Inflammatory macrophage treated with lipopolysaccharide for 4 hours (primary cell): ENCODE data around the gene C9orf72.
A peak's percentile ranks its signal among the peaks of the same experiment; 100 is the strongest.

ENCODE experiments used
- DNase-seq: peaks from one replicate; pipeline ENCODE4 v3.0.0-alpha.2; 2020

The C9orf72 gene

GRCh38 chr9:27537756-27538155 lies 35.5 kb downstream of the C9orf72 start:
- DNase-seq = no peak

DNA sequence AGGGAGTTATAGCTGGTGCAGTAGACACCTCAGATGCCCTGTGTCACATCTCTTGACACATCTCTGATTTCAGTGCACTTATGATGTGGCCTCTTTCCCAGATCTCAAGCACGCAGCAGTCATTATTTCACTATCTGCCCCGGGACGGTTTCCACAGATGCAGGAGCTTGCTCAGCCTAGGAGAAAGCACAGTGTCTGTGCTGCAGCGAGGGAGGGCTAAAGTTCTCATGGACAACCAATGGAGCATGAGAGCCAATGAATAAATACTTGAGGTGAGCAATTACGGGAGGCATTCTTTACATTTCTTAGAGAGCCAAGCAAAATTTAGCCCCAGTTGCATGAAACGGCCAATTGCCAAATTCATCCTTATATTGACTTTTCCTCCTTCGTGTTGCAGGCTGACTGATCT lies 36.2 kb downstream of the C9orf72 start:
- no peak for DNase-seq

DNA sequence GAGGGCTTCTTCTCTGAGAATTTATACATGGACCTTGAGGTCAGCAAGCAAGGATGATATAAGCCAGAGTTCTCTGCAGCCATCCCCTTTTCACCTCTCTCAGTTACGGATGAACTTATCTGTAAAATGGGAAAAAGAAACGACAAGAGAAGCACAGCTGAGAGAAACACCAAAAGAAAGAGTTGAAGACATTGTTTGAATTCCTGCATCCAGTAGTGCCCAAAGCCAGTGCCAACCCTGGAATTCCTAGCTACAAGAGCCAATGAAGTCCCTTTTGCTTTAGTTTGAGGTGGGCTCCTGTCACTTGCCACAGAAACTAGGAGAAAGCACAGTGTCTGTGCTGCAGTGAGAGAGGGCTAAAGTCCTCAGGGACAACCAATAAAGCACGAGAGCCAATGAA lies 37.1 kb downstream of the C9orf72 start:
- DNase-seq = no peak

DNA sequence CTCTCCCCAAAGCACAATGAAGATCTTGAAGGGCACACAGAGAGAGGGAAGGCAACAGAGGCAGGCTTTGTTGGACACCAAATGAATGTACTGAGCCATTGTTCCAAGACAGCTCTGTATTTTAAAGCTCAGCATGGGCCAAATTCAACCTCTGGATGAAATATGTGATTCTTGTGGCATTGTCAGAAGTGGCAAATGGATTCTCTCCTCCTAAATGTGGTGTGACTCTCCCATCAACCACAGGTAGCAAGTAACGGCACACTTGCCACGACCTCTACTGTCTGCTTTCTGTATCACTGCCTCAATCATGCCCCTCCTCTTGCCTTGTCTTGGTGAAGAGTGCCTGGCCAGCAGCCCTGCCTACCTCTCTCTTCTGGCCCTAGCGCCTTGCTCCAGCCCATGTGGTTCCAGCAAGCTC lies 37.6 kb downstream of the C9orf72 start:
- DNase-seq = no peak

DNA sequence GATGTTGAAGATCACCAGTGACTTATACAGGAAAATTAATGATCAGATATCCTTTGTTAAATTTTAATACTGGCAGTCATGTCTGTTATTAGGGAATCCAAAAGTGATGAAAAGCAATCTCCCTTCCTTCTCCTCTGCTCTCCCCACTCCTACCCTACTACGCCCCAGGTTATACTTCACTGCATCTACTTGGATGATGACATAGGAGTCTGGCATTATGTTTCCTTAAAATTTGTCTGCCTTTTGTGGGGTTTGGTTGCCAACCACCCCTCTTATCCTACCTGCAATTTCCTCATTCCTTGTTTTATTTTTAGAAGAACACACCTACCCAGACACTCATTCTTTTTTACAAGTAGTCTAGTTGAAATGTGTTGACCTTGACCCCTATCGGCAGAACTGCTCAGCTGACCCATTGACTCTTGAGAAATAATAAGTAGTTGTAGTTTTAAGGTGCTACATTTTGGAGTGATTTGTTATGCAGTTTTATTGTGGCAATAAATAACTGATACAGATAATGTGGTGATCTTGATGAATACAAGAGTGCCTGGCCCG lies 38.5 kb downstream of the C9orf72 start:
- no peak for DNase-seq

DNA sequence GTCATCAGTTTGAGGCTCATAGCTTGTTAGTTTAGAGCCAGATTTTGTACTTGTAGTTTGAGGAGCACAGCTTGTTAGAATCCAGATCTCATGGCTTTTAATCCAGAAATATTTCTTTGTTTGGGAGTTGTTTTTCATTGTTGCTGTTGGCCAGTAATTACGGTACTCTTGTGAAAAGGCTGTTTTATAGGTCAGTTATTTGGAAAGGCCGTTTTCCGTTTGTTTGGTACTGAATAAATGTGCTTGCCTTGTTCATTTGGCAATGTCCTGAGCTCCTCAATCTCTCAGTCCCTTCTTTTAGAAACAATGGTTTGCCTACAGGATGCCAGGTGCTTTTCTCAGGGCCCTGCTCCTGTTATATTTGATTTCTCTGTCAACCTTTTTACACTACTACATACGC lies 39.1 kb downstream of the C9orf72 start:
- no peak for DNase-seq

GRCh38 chr9:27533311-27533710 lies 40.0 kb downstream of the C9orf72 start:
- peak; percentile 55 for DNase-seq

GRCh38 chr9:27532046-27532445 lies 41.2 kb downstream of the C9orf72 start:
- peak; percentile 85 for DNase-seq

- peak; percentile 60 for DNase-seq
Observed at GRCh38 chr9:27530915-27531755, 42.1 kb downstream of the C9orf72 start.

GRCh38 chr9:27529316-27530278 lies 43.7 kb downstream of the C9orf72 start, which contains the start of gene MOB3B:
TSS of gene MOB3B (minus strand) at chr9:27529814. CDS start at chr9:27455550, 74,264 bp downstream.
- DNase-seq = peak; percentile 80

DNA sequence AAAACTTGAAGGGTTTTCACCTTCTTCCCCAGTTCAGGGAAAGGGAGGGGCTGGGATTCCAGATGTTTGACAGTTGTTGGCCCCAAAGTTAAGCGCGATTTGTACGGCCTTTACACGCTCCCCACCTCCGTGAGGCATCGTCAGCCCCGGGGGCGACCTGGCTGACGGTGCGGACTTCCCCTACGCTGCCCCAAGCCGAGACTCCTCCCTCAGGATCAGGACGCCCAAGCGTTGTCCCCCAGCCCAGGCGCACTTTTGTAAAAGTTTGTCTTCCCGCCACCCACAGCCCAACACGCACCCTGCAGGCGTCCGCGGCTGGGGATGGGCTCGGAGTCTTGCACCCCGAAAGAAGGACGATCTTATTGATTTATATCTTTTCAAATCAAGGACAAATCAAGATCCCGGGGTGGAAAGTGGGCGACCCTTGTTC lies 44.4 kb downstream of the C9orf72 start:
- DNase-seq = peak; percentile 90

DNA sequence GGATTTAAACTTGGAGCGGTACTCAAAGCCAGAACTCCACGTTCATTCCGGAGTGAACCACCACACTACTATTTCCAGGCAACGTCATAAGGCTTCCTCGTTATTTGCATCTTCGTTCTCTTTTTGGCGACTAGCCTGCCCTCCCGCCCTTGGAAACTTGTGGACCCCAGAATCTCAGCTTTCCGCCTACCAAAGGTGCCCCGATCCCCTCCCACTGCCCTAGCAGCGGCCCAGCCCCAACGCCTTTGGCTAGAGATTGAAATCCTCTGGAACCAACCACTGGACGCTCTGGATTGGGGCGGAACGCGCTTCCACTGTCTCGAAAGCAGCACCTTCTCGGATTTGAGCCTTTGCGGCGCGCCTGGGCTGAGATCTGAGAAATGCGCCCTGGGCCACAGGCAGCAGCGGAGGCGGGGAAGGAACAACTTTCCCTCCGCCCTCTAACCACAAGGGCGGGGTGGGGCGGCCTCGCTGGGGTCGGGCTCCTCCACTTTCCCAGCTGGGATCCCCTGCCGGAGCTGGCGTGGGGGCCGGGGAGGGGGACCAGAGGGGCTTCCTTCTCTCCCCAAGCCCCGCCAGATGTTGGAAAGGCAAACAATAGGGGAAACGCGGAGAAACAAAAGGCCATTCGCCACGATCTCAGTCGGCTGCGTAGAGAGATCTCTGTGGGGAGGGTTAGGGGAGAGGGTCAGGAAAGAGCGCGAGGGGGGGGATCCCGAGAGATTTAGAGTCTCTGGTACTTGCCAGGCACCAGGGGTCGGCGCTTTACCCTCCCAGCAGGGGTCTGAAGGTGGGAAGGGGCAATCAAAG lies 45.0 kb downstream of the C9orf72 start:
- DNase-seq = peak; percentile 86

- peak; percentile 32 for DNase-seq
Observed at GRCh38 chr9:27527702-27528075, 45.6 kb downstream of the C9orf72 start.

GRCh38 chr9:27524236-27524635 lies 49.0 kb downstream of the C9orf72 start, which contains the start of gene IFNK:
TSS of gene IFNK (plus strand) at chr9:27524290. CDS start at chr9:27524337, 47 bp downstream.
- no peak for DNase-seq

- no peak for DNase-seq
Observed at GRCh38 chr9:27523141-27523540, 50.1 kb downstream of the C9orf72 start.

DNA sequence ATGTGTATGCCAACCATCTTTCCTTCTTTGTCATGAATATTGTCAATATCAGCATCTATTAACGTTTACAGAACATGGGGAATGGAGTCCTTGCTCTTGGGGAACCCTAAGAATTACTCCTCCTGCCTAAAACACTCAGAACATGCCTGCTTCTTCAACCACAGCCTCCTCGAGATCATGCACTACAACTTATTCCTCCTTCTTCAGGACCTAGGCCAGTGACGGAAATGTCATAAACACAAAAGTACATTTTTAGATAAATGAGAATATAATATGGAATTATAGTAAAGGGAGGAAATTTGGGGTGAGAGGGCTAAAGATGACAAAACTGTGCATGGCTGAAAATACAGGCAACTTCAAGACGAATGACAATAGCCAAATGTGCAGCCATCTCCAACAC lies 52.3 kb downstream of the C9orf72 start:
- DNase-seq = no peak

DNA sequence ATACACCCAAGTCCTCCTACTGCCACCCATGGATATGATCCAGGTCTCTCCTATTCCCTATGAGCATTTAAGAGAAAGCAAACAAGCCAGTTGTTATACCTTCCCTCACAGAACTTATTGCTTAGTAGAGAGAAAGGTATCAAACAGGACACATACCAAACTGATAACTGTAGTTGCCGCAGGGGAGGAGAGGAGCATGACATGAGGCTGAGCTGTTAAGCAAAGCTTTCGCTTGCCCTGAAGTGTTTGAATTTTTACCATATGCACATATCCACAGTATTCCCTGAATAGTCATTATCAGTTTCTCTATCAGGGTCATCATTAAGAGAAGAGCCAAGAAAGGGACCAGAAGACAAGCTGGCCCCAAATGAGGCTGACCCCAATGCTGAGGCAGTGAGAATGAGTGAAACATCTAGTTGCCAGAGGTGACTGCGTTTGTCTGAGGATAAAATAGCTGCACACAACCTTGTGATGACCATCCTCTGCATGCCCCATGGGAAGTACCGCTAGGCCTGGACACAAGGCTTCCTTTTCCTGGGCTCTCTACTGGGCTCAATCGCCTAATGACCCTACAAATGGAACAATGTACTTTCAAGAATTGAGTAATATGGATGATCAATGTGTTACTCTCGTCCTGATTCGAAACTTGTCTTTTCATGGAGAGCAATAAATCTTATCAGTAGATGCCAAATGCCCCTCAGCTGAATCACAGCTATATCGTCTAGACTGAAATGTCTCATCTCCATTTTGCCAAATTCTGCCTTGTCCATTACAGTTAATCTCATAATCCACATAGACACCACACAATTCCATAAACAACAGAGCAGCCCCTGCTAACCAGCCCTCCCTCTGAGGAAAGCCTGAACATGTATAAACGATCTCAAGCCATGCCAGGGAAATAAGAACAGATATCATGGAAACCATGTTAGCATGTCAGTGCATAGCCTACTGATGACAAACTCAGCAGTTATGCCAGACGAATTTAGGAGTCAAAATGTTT lies 53.5 kb downstream of the C9orf72 start:
- no peak for DNase-seq

DNA sequence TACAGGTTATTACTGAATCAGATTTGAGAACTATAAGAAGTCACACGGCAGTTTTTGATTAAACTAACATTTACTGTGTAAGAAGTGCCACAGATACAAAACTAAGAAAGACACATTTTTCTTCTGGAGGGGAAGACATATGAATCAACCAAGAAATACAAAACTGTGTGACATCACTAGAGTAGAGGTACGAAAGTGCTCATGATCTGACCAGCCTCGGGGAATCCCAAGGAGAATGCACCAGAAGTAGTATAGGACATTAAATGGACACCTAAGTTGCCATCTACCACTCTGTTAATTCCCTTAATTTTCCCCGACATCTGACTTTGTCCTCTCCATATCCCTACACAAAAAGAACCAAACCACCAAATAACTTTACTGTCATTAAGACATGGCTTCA lies 54.5 kb downstream of the C9orf72 start:
- DNase-seq = no peak

DNA sequence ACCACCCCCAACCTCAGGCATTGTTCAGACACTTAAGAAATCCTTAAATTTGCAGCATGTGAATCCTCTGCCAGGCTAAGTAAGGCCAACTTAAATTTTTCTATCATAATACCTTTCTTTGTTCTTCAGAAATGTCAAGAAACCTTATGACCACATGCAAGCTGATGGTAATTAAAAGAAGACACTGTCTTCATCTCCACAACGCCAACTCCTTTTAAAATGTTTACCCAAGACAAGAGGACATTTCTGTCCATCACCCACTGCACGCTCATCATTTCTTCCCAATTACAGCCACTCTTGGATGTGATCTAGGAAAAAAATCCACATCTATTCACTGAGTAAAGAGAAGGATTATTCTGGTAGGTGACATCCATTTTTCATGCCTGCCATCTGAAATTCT lies 55.3 kb downstream of the C9orf72 start:
- no peak for DNase-seq

DNA sequence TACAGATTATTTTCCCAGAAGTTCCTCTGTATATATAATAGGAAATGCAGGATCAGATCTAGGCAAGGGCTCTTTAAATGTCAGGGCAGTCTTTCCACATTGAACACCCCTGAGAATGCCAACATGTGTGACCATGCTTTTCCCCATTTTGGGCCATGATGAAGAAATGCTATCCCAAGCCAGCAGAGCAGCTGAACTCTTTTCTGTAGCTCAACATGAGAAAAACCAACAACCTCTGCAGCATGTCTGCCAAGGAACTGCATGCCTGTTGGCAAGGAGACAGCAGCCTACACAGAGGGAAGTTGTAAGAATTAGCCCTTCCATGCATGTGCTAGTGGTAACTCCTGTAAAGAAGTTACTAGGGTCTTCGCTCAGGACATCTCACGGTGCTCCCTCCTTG lies 58.7 kb downstream of the C9orf72 start:
- peak; percentile 41 for DNase-seq

DNA sequence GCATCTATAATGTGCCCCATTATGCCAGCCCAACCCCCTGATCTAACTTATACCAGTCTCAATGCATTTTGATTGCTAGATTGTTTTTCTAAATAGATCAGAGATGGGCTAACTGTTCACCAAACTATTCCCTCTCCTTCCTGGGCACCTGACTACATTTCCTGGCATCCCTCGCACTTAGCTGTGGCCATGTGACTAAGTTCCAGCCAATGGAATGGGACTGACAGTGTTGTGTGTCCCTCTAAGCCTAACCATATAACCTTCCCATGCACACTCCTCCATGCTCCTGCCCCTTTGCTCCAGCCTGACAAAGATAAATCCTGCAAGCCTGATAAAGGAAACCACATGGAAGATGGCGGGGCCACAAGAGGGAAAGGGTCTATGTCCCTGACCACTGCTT lies 61.5 kb downstream of the C9orf72 start:
- DNase-seq = no peak
